Activated CD8-positive, alpha-beta T cell treated with anti-CD3 and anti-CD28 coated beads for 36 hours (primary cell): ENCODE data around the gene MAP2K5. TPM values are rescaled to one million over a fixed set of nuclear protein-coding genes. Genes with fewer than 3 reads are reported as not detected.

Experiments used
- ATAC-seq: fragments of 200-7000 bp; cut with Tn5 transposase; one replicate; pipeline ENCODE4 v1.10.0; 2021; ENCODE audit warnings: mild to moderate bottlenecking, moderate library complexity
- CTCF ChIA-PET: fragments of 350-600 bp; sonication (Branson Sonifier 250); formaldehyde crosslinking; loops from one replicate; lab custom pipeline; 2021; ENCODE audit warnings: antibody characterized with exemption; lab: Charles Lee
- POLR2A ChIA-PET: fragments of 350-600 bp; sonication (Branson Sonifier 250); formaldehyde crosslinking; loops from one replicate; lab custom pipeline; 2021; ENCODE audit warnings: antibody characterized with exemption; lab: Charles Lee
- DNase-seq: peaks from one replicate; pipeline ENCODE4 v3.0.0-alpha.2; 2020
- H3K27ac Mint-ChIP-seq: one replicate; pipeline ENCODE4 v1.8.0; 2021; ENCODE audit warnings: mild to moderate bottlenecking, mixed read lengths
- H3K27me3 Mint-ChIP-seq: one replicate; pipeline ENCODE4 v1.8.0; 2021; ENCODE audit warnings: mixed read lengths
- H3K36me3 Mint-ChIP-seq: one replicate; pipeline ENCODE4 v1.8.0; 2021; ENCODE audit warnings: low read depth, mixed read lengths
- H3K4me1 Mint-ChIP-seq: one replicate; pipeline ENCODE4 v1.8.0; 2021; ENCODE audit warnings: low read depth, mixed read lengths
- H3K4me3 Mint-ChIP-seq: one replicate; pipeline ENCODE4 v1.8.0; 2021; ENCODE audit warnings: mild to moderate bottlenecking, moderate library complexity, mixed read lengths
- H3K9me3 Mint-ChIP-seq: one replicate; pipeline ENCODE4 v1.8.0; 2021; ENCODE audit warnings: mixed read lengths
- CTCF ChIP-seq: fragments of 200-600 bp; IDR thresholded peaks from one replicate; pipeline ENCODE4 v1.8.0; 2022; ENCODE audit warnings: antibody characterized with exemption, mild to moderate bottlenecking
- intact Hi-C: fragments of 100-400 bp; cut with micrococcal nuclease; formaldehyde crosslinking; loops from one replicate; pipeline ENCODE4 v1.10.0; 2022
- total RNA-seq, 2 experiments: library from RNA; stranded (reverse); gene quantifications; one replicate each; pipeline ENCODE4 v1.2.3, GENCODE V29; 2021

The MAP2K5 gene
- total RNA-seq, 2 experiments from 2014 or later: 19.0 to 21.1 TPM

- ATAC-seq: peak; percentile 86
- intact Hi-C loops: loop anchor here (10.0 kb wide), 1 partner anchor 314 kb away; no protein-coding TSS in a partner anchor
Observed at GRCh38 chr15:67521029-67521782, 21.3 kb upstream of the MAP2K5 start, which contains the start of gene C15orf61. Gene C15orf61, plus strand, starts transcription at chr15:67521131. Its CDS starts 118 bp downstream, at chr15:67521249.

GRCh38 chr15:67521783-67522568 lies 20.5 kb upstream of the MAP2K5 start:
- H3K9me3 Mint-ChIP-seq: no peaks in the 10 kb centered on the region
- no peaks in the 10 kb centered on the region for H3K27me3 Mint-ChIP-seq
- H3K4me3 Mint-ChIP-seq: peak overlapping the region; percentile 96
- TF ChIP-seq CTCF: no peak
- H3K36me3 Mint-ChIP-seq: peaks cover 6% of the 10 kb centered on the region
- H3K4me1 Mint-ChIP-seq: peaks cover 25% of the 10 kb centered on the region
- intact Hi-C loops: loop anchor here (10.0 kb wide), 1 partner anchor 313 kb away; no protein-coding TSS in a partner anchor
- POLR2A ChIA-PET: interaction anchor here (0.7 to 1.8 kb wide), 4 partner anchors 11 to 318 kb away, joined by 3 to 5 read pairs (median 3); partner anchors contain the start of genes RNU6-1 and SKOR1
- no peak for DNase-seq
- H3K27ac Mint-ChIP-seq: peak overlapping the region; percentile 98
- no peak for ATAC-seq
- CTCF ChIA-PET: interaction anchor here (0.7 to 1.6 kb wide), 4 partner anchors 20 to 314 kb away, joined by 3 to 5 read pairs (median 4); partner anchors contain the start of gene MAP2K5

More at GRCh38 chr15:67521029-67521782, 21.3 kb upstream of the MAP2K5 start, which contains the start of gene C15orf61:
- Mint-ChIP-seq H3K27me3 (no peaks in the 10 kb centered on the region), H3K27ac (peak within 1 kb of the TSS; percentile 98), H3K4me3 (peak within 1 kb of the TSS; percentile 96), H3K4me1 (peaks cover 25% of the 10 kb centered on the region), H3K36me3 (peaks cover 6% of the 10 kb centered on the region), H3K9me3 (no peaks in the 10 kb centered on the region)
- ChIA-PET CTCF (interaction anchor here (0.7 to 1.6 kb wide), 5 partner anchors 21 to 316 kb away, joined by 3 to 5 read pairs (median 3); partner anchors contain the start of gene MAP2K5), POLR2A (interaction anchor here (0.7 to 1.8 kb wide), 5 partner anchors 12 to 319 kb away, joined by 3 to 5 read pairs (median 3); partner anchors contain the start of genes MAP2K5, RNU6-1 and SKOR1)
- no peak for TF ChIP-seq CTCF
- DNase-seq: peak; percentile 88

DNA sequence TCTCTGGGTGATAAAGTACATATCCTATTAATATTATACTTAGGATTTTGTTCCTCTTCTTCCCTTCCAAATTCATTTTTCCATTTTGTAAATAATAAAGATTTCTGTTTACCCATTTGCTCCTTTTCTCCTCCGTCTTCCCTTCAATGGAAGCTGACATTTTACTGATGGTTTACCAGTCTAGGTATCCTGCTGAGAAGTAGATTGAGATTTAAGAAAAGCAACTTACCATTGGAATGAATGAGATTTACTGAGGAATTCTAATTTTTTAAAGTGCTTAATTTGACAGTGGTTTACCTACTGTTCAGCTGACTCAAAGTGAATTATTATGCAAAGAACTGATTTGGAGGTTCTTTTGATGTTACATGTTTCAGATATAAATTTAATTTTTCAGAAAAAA lies 19.2 kb upstream of the MAP2K5 start:
- intact Hi-C loops: loop anchor here (10.0 kb wide), 1 partner anchor 311 kb away; no protein-coding TSS in a partner anchor
- Mint-ChIP-seq H3K27me3 (no peaks in the 10 kb centered on the region), H3K36me3 (peaks cover 3% of the 10 kb centered on the region), H3K27ac (no peak overlapping the region), H3K4me1 (peaks cover 25% of the 10 kb centered on the region), H3K9me3 (no peaks in the 10 kb centered on the region), H3K4me3 (peak overlapping the region; percentile 96)
- ATAC-seq: no peak
- no peak for DNase-seq
- no peak for TF ChIP-seq CTCF
- ChIA-PET POLR2A (interaction anchor here (0.9 kb wide), 1 partner anchor 12 kb away, joined by 4 read pairs; no protein-coding TSS in a partner anchor), CTCF (no interaction called here)

DNA sequence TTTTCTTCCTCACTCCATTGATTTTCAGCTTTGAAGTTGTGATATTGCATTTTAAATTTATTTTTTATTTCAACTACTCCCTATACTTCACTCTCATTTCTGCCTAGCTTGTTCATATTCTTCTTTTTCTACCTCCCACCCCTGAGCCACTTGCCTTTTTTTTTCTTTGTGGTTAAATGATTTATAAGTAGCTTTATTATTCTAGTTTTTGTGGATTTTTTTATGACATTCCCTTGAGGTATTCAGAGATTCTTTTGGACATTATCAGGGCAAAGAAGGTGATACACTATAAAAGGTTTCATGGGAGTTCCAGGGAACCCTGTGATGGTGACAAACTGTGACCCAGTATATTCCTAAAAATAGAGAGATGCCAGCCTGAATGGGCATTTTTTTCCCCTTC lies 18.3 kb upstream of the MAP2K5 start:
- H3K9me3 Mint-ChIP-seq: no peaks in the 10 kb centered on the region
- H3K4me3 Mint-ChIP-seq: no peak overlapping the region
- peaks cover 3% of the 10 kb centered on the region for H3K36me3 Mint-ChIP-seq
- no peak for DNase-seq
- peaks cover 25% of the 10 kb centered on the region for H3K4me1 Mint-ChIP-seq
- CTCF ChIA-PET: no interaction called here
- intact Hi-C loops: loop anchor here (10.0 kb wide), 1 partner anchor 311 kb away; no protein-coding TSS in a partner anchor
- POLR2A ChIA-PET: interaction anchor here (0.7 to 1.5 kb wide), 3 partner anchors 10 to 250 kb away, joined by 3 to 5 read pairs (median 3); partner anchors contain the start of gene MAP2K5
- no peak overlapping the region for H3K27ac Mint-ChIP-seq
- TF ChIP-seq CTCF: no peak
- no peaks in the 10 kb centered on the region for H3K27me3 Mint-ChIP-seq
- ATAC-seq: no peak
